ENCODE data around the gene TMUB2. TPM values are rescaled to one million over a fixed set of nuclear protein-coding genes. Genes with fewer than 3 reads are reported as not detected.
"Not testable (repeated sequence)": the region's sequence is repeated elsewhere in the genome, so short reads cannot be mapped to it uniquely, and the experiment has no call there.

The TMUB2 gene
- total RNA-seq, 2 experiments from 2014 or later, result 33.3 to 34.8 TPM

GRCh38 chr17:44235583-44235936 is 48.8 kb downstream of the TMUB2 start:
- ATAC-seq (ENCODE audit: poor library complexity) (no peak), DNase-seq (no peak)
- Histone ChIP-seq H3K9me3 (ENCODE audit: control insufficient read depth in 1 of 2, insufficient read depth in 1 of 2, low read length in 2 of 2) (no peaks in the 10 kb centered on the region), H3K27me3 (ENCODE audit: control insufficient read depth in 1 of 2, insufficient read depth in 2 of 2, low read length in 2 of 2) (no peaks in the 10 kb centered on the region), H3K27ac (ENCODE audit: low read depth in 1 of 2, low read length in 2 of 2) (no peak overlapping the region), H3K36me3 (ENCODE audit: insufficient read depth, low read length) (no peaks in the 10 kb centered on the region), H3K4me1 (ENCODE audit: insufficient read depth, low read length) (peaks cover 7% of the 10 kb centered on the region), H3K4me3 (ENCODE audit: low read length) (no peak overlapping the region)
- peaks cover 8% of the 10 kb centered on the region for H3K27me3 Mint-ChIP-seq
- no peaks in the 10 kb centered on the region for H3K36me3 Mint-ChIP-seq (ENCODE audit: low read depth)
- intact Hi-C loops (cut with DNase I, micrococcal nuclease), result no loop called here
- POLR2A ChIA-PET, result no interaction called here
- no peak overlapping the region for H3K4me3 Mint-ChIP-seq
- no peak overlapping the region for H3K27ac Mint-ChIP-seq
- H3K9me3 Mint-ChIP-seq, result no peaks in the 10 kb centered on the region
- no peak for TF ChIP-seq CTCF (IDR thresholded peaks at IDR 0.05)
- CTCF ChIA-PET, result no interaction called here
- H3K4me1 Mint-ChIP-seq (ENCODE audit: low read depth), result peaks cover 5% of the 10 kb centered on the region

- H3K4me3 Mint-ChIP-seq, result no peak overlapping the region
- ChIA-PET POLR2A (no interaction called here), CTCF (no interaction called here)
- peaks cover 7% of the 10 kb centered on the region for H3K4me1 ChIP-seq (ENCODE audit: insufficient read depth, low read length)
- peaks cover 5% of the 10 kb centered on the region for H3K4me1 Mint-ChIP-seq (ENCODE audit: low read depth)
- no peaks in the 10 kb centered on the region for H3K9me3 ChIP-seq (ENCODE audit: control insufficient read depth in 1 of 2, insufficient read depth in 1 of 2, low read length in 2 of 2)
- H3K27me3 ChIP-seq (ENCODE audit: control insufficient read depth in 1 of 2, insufficient read depth in 2 of 2, low read length in 2 of 2), result no peaks in the 10 kb centered on the region
- no peak overlapping the region for H3K4me3 ChIP-seq (ENCODE audit: low read length)
- intact Hi-C loops (cut with DNase I, micrococcal nuclease), result no loop called here
- ATAC-seq (ENCODE audit: poor library complexity) (no peak), DNase-seq (no peak)
- H3K36me3 ChIP-seq (ENCODE audit: insufficient read depth, low read length), result no peaks in the 10 kb centered on the region
- no peaks in the 10 kb centered on the region for H3K9me3 Mint-ChIP-seq
- no peaks in the 10 kb centered on the region for H3K36me3 Mint-ChIP-seq (ENCODE audit: low read depth)
- no peak overlapping the region for H3K27ac Mint-ChIP-seq
- peaks cover 8% of the 10 kb centered on the region for H3K27me3 Mint-ChIP-seq
- no peak overlapping the region for H3K27ac ChIP-seq (ENCODE audit: low read depth in 1 of 2, low read length in 2 of 2)
- no peak for TF ChIP-seq CTCF (IDR thresholded peaks at IDR 0.05)
Measured at GRCh38 chr17:44236444-44236991, 49.7 kb downstream of the TMUB2 start.

GRCh38 chr17:44237886-44238285 is 51.1 kb downstream of the TMUB2 start:
- H3K27ac ChIP-seq (ENCODE audit: low read depth in 1 of 2, low read length in 2 of 2); H3K27me3 Mint-ChIP-seq; H3K9me3 Mint-ChIP-seq; CTCF ChIA-PET; ATAC-seq (ENCODE audit: poor library complexity); H3K36me3 Mint-ChIP-seq (ENCODE audit: low read depth); H3K36me3 ChIP-seq (ENCODE audit: insufficient read depth, low read length); DNase-seq; intact Hi-C loops (cut with DNase I, micrococcal nuclease); H3K4me1 ChIP-seq (ENCODE audit: insufficient read depth, low read length); H3K9me3 ChIP-seq (ENCODE audit: control insufficient read depth in 1 of 2, insufficient read depth in 1 of 2, low read length in 2 of 2); POLR2A ChIA-PET; H3K4me3 Mint-ChIP-seq; H3K4me1 Mint-ChIP-seq (ENCODE audit: low read depth); H3K4me3 ChIP-seq (ENCODE audit: low read length); H3K27me3 ChIP-seq (ENCODE audit: control insufficient read depth in 1 of 2, insufficient read depth in 2 of 2, low read length in 2 of 2); H3K27ac Mint-ChIP-seq: not testable (repeated sequence)

- POLR2A ChIA-PET, result interaction anchor here (1.5 kb wide), 1 partner anchor 20 kb away, joined by 5 read pairs; no protein-coding TSS in a partner anchor
- Mint-ChIP-seq H3K9me3 (no peaks in the 10 kb centered on the region), H3K36me3 (ENCODE audit: low read depth) (no peaks in the 10 kb centered on the region), H3K27ac (no peak overlapping the region), H3K4me1 (ENCODE audit: low read depth) (peaks cover 14% of the 10 kb centered on the region), H3K27me3 (peaks cover 4% of the 10 kb centered on the region), H3K4me3 (no peak overlapping the region)
- CTCF ChIA-PET, result no interaction called here
- no peaks in the 10 kb centered on the region for H3K9me3 ChIP-seq (ENCODE audit: control insufficient read depth in 1 of 2, insufficient read depth in 1 of 2, low read length in 2 of 2)
- no peaks in the 10 kb centered on the region for H3K36me3 ChIP-seq (ENCODE audit: insufficient read depth, low read length)
- no peak for DNase-seq
- no peak for TF ChIP-seq CTCF (IDR thresholded peaks at IDR 0.05)
- H3K27ac ChIP-seq (ENCODE audit: low read depth in 1 of 2, low read length in 2 of 2), result no peak overlapping the region
- H3K4me3 ChIP-seq (ENCODE audit: low read length), result no peak overlapping the region
- no peaks in the 10 kb centered on the region for H3K27me3 ChIP-seq (ENCODE audit: control insufficient read depth in 1 of 2, insufficient read depth in 2 of 2, low read length in 2 of 2)
- H3K4me1 ChIP-seq (ENCODE audit: insufficient read depth, low read length), result peaks cover 8% of the 10 kb centered on the region
- no peak for ATAC-seq (ENCODE audit: poor library complexity)
- intact Hi-C loops (cut with DNase I, micrococcal nuclease), result no loop called here
Measured at GRCh38 chr17:44241106-44241624, 54.4 kb downstream of the TMUB2 start.

All from CD4-positive, alpha-beta T cell (primary cell).